DND-41 (cell line): ENCODE results near the gene TNRC6A.
"Not testable (repeated sequence)": the region's sequence is repeated elsewhere in the genome, so short reads cannot be mapped to it uniquely, and the experiment has no call there.

Experiments
- ATAC-seq: fragments of 200-7000 bp; cut with Tn5 transposase; 3 replicates; pipeline ENCODE4 v1.9.1; 2021; ENCODE audit warnings: low read depth; ENCODE audit not compliant: insufficient read depth
- DNase-seq: peaks from one replicate; pipeline ENCODE4 v3.0.0-alpha.2; 2020
- H2AFZ ChIP-seq: 2 replicates; pipeline ENCODE4 v1.6.0; 2012; ENCODE audit warnings: low read depth, low read length
- H3K27ac ChIP-seq: 2 replicates; pipeline ENCODE4 v1.5.1; 2012; ENCODE audit warnings: low read length, inconsistent platforms
- H3K27me3 ChIP-seq: fragments of 200-600 bp; sonication (generic); 2 replicates; pipeline ENCODE4 v1.6.0; 2012; ENCODE audit warnings: low read length, mild to moderate bottlenecking, inconsistent platforms; ENCODE audit not compliant: insufficient read depth, poor library complexity
- H3K36me3 ChIP-seq: 2 replicates; pipeline ENCODE4 v1.5.1; 2012; ENCODE audit warnings: low read length, inconsistent platforms; ENCODE audit not compliant: insufficient read depth
- H3K4me1 ChIP-seq: 2 replicates; pipeline ENCODE4 v1.5.1; 2012; ENCODE audit warnings: mild to moderate bottlenecking, low read length; ENCODE audit not compliant: insufficient read depth
- H3K4me2 ChIP-seq: 2 replicates; pipeline ENCODE4 v1.6.0; 2012; ENCODE audit warnings: mild to moderate bottlenecking, moderate library complexity, low read length, inconsistent platforms; ENCODE audit not compliant: insufficient read depth
- H3K4me3 ChIP-seq, 2 experiments: fragments of 200-600 bp in 1 of 2; shearing (Covaris generic) in 1 of 2; 2 replicates each; pipeline ENCODE4 v1.5.1; 2012 to 2016; ENCODE audit warnings: inconsistent platforms in 2 of 2, low read length in 2 of 2, mild to moderate bottlenecking in 2 of 2, low read depth in 1 of 2, moderate library complexity in 1 of 2
- H3K79me2 ChIP-seq: 2 replicates; pipeline ENCODE4 v1.6.0; 2012; ENCODE audit warnings: low read length, inconsistent platforms; ENCODE audit not compliant: insufficient read depth
- H3K9ac ChIP-seq: 2 replicates; pipeline ENCODE4 v1.6.0; 2012; ENCODE audit warnings: low read depth, mild to moderate bottlenecking, inconsistent platforms, low read length, moderate library complexity
- H3K9me3 ChIP-seq: 2 replicates; pipeline ENCODE4 v1.5.1; 2012; ENCODE audit warnings: low read length, moderate library complexity, mild to moderate bottlenecking, inconsistent platforms; ENCODE audit not compliant: insufficient read depth, severe bottlenecking
- H4K20me1 ChIP-seq: 2 replicates; pipeline ENCODE4 v1.6.0; 2012; ENCODE audit warnings: low read length; ENCODE audit not compliant: insufficient read depth
- EZH2 ChIP-seq: IDR thresholded peaks from 3 replicates; pipeline ENCODE4 v1.6.1; 2012; ENCODE audit warnings: borderline replicate concordance, low read depth, mild to moderate bottlenecking, moderate library complexity, low read length, inconsistent platforms; ENCODE audit not compliant: severe bottlenecking
- TF ChIP-seq, protein P1 (sequence below): IDR thresholded peaks from 2 replicates; pipeline ENCODE4 v1.5.1; 2012; ENCODE audit warnings: borderline replicate concordance, low read length, moderate library complexity, mild to moderate bottlenecking; ENCODE audit not compliant: poor library complexity, severe bottlenecking; ENCODE audit errors: extremely low read depth

TNRC6A gene

GRCh38 chr16:24805484-24805883, 76.0 kb downstream of the TNRC6A start:
- no peaks in the 10 kb centered on the region for H3K27me3 ChIP-seq

GRCh38 chr16:24807301-24807700, 77.8 kb downstream of the TNRC6A start:
- Histone ChIP-seq H3K4me2 (no peak overlapping the region), H3K4me3 (no peak overlapping the region), H2AFZ (no peak overlapping the region), H3K36me3 (peaks cover 96% of the 10 kb centered on the region), H3K27me3 (no peaks in the 10 kb centered on the region), H4K20me1 (no peaks in the 10 kb centered on the region), H3K9ac (no peak overlapping the region), H3K9me3 (no peaks in the 10 kb centered on the region), H3K79me2 (no peaks in the 10 kb centered on the region), H3K27ac (no peak overlapping the region), H3K4me1 (no peaks in the 10 kb centered on the region)
- ATAC-seq (no peak), DNase-seq (no peak)
- TF ChIP-seq, protein P1, sequence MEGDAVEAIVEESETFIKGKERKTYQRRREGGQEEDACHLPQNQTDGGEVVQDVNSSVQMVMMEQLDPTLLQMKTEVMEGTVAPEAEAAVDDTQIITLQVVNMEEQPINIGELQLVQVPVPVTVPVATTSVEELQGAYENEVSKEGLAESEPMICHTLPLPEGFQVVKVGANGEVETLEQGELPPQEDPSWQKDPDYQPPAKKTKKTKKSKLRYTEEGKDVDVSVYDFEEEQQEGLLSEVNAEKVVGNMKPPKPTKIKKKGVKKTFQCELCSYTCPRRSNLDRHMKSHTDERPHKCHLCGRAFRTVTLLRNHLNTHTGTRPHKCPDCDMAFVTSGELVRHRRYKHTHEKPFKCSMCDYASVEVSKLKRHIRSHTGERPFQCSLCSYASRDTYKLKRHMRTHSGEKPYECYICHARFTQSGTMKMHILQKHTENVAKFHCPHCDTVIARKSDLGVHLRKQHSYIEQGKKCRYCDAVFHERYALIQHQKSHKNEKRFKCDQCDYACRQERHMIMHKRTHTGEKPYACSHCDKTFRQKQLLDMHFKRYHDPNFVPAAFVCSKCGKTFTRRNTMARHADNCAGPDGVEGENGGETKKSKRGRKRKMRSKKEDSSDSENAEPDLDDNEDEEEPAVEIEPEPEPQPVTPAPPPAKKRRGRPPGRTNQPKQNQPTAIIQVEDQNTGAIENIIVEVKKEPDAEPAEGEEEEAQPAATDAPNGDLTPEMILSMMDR: no peak
- TF ChIP-seq EZH2: no peak

More at GRCh38 chr16:24805484-24805883, 76.0 kb downstream of the TNRC6A start:
- TF ChIP-seq, protein P1: no peak
- TF ChIP-seq EZH2: no peak
- Histone ChIP-seq H3K9ac (no peak overlapping the region), H3K79me2 (no peaks in the 10 kb centered on the region), H3K4me1 (no peaks in the 10 kb centered on the region), H3K9me3 (no peaks in the 10 kb centered on the region), H4K20me1 (no peaks in the 10 kb centered on the region), H3K4me3 (no peak overlapping the region), H3K27ac (no peak overlapping the region), H3K36me3 (peaks cover 99% of the 10 kb centered on the region), H3K4me2 (no peak overlapping the region), H2AFZ (no peak overlapping the region)
- DNase-seq: no peak
- no peak for ATAC-seq

DNA sequence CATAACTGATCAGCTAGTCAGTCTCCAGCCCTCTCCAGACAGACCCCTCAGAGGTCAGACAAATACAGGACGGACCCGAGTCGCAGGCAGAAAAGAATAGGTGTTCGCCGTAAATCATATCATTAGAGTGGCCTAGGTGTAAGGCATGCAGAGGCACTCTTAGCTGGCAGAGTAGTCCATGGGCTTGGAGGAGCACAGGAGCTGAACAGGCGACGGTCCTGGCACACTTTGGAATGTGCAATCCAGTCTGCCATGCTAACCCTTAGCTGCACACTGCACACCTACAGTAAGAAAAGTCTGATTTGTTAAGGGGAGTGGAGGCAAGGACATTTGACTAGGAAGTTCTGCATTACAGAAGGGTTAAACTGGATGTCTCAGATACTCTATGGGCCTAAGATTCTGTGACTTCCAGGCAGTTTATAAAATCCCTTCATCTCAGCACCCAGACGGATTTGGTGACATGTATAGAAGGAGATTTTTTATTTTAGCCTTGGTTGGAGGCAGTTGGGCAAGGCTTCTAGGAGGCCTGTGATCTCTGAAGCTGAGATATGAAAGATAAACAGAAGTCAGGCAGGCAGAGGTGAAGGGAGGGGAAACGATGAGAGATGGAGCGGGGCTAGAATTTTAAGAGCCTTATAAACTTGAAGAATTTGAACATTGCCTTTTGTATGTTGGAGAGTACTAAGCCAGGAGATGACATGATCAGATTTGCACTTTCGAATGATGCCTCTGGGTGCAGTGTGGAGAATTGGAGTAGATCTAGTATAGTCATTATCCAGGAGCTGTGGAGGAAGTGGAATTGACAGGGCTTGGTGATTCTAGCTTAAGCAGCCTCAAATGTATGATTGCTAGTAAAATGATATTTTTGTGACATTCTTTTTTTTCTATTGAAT, 81.7 kb downstream of the TNRC6A start:
- no peak for DNase-seq
- H3K27me3 ChIP-seq: no peaks in the 10 kb centered on the region

GRCh38 chr16:24812813-24813212, 83.4 kb downstream of the TNRC6A start:
- not testable (repeated sequence) for DNase-seq, H3K9ac ChIP-seq, H4K20me1 ChIP-seq, H3K79me2 ChIP-seq, H3K27ac ChIP-seq, H3K4me3 ChIP-seq, H3K27me3 ChIP-seq, ATAC-seq, H3K4me2 ChIP-seq, H3K4me1 ChIP-seq, H2AFZ ChIP-seq, H3K9me3 ChIP-seq
- peaks cover 94% of the 10 kb centered on the region for H3K36me3 ChIP-seq

More for the DNA sequence above, 81.7 kb downstream of the TNRC6A start:
- no peak overlapping the region for H3K27ac ChIP-seq
- ATAC-seq: no peak
- H3K9me3 ChIP-seq: no peaks in the 10 kb centered on the region
- H3K4me2 ChIP-seq: no peak overlapping the region
- H3K36me3 ChIP-seq: peaks cover 96% of the 10 kb centered on the region
- no peak overlapping the region for H3K9ac ChIP-seq
- no peak overlapping the region for H2AFZ ChIP-seq
- TF ChIP-seq, protein P1: no peak
- TF ChIP-seq EZH2: no peak
- no peaks in the 10 kb centered on the region for H3K4me1 ChIP-seq
- no peak overlapping the region for H3K4me3 ChIP-seq
- no peaks in the 10 kb centered on the region for H3K79me2 ChIP-seq
- H4K20me1 ChIP-seq: no peaks in the 10 kb centered on the region; the same call in 1 of the 2 replicates
